ENCODE data around the gene HSD3B7. TPM values are rescaled to one million over a fixed set of nuclear protein-coding genes. Genes with fewer than 3 reads are reported as not detected.
A peak's percentile ranks its signal among the peaks of the same experiment; 100 is the strongest.
"Not testable (repeated sequence)": the region's sequence is repeated elsewhere in the genome, so short reads cannot be mapped to it uniquely, and the experiment has no call there.

HSD3B7 gene
- under 1 TPM; 0.21 to 0.60 TPM for total RNA-seq
- total RNA-seq: 0.15 to 1.4 reads per million in 2 donors

GRCh38 chr16:30984669-30985400 lies at the start of gene HSD3B7:
HSD3B7 (plus strand) TSS chr16:30985207; CDS start chr16:30985659, 452 bp downstream.
- Mint-ChIP-seq H3K36me3 (ENCODE audit: low read depth) (peaks cover 11% of the 10 kb centered on the region), H3K4me3 (no peak within 1 kb of the TSS), H3K4me1 (peaks cover 5% of the 10 kb centered on the region), H3K27me3 (no peaks in the 10 kb centered on the region), H3K27ac (peak within 1 kb of the TSS; percentile 34)
- ATAC-seq: peak; percentile 79
- H3K9me3 ChIP-seq (ENCODE audit: control insufficient read depth, low read length, poor library complexity, severe bottlenecking): no peaks in the 10 kb centered on the region
- peak; percentile 65 to 81 (median 79) for DNase-seq

GRCh38 chr16:30937692-30938091 lies 47.3 kb upstream of the HSD3B7 start:
- no peaks in the 10 kb centered on the region for H3K27me3 Mint-ChIP-seq
- H3K9me3 ChIP-seq (ENCODE audit: control insufficient read depth, low read length, poor library complexity, severe bottlenecking): no peaks in the 10 kb centered on the region
- DNase-seq (no peak), ATAC-seq (no peak)
- peaks cover 2% of the 10 kb centered on the region for H3K36me3 Mint-ChIP-seq (ENCODE audit: low read depth)
- H3K4me3 Mint-ChIP-seq: no peak overlapping the region
- H3K4me1 Mint-ChIP-seq: peaks cover 30% of the 10 kb centered on the region
- peak overlapping the region; percentile 16 for H3K27ac Mint-ChIP-seq

- H3K4me1 Mint-ChIP-seq: peaks cover 31% of the 10 kb centered on the region
- not testable (repeated sequence) for H3K36me3 Mint-ChIP-seq (ENCODE audit: low read depth); H3K27ac Mint-ChIP-seq; H3K4me3 Mint-ChIP-seq; DNase-seq; H3K27me3 Mint-ChIP-seq; ATAC-seq; H3K9me3 ChIP-seq (ENCODE audit: control insufficient read depth, low read length, poor library complexity, severe bottlenecking)
Observed at GRCh38 chr16:30939571-30939970, 45.4 kb upstream of the HSD3B7 start.

GRCh38 chr16:30941600-30942425 lies 43.2 kb upstream of the HSD3B7 start:
- H3K4me1 Mint-ChIP-seq: peaks cover 26% of the 10 kb centered on the region
- H3K4me3 Mint-ChIP-seq: no peak overlapping the region
- H3K27ac Mint-ChIP-seq: peak overlapping the region; percentile 27
- H3K36me3 Mint-ChIP-seq (ENCODE audit: low read depth): no peaks in the 10 kb centered on the region
- peak; percentile 41 to 43 (median 43) for DNase-seq
- no peaks in the 10 kb centered on the region for H3K27me3 Mint-ChIP-seq
- peak; percentile 97 for ATAC-seq
- H3K9me3 ChIP-seq (ENCODE audit: control insufficient read depth, low read length, poor library complexity, severe bottlenecking): no peaks in the 10 kb centered on the region

- ATAC-seq (no peak), DNase-seq (no peak)
- Mint-ChIP-seq H3K27me3 (no peaks in the 10 kb centered on the region), H3K27ac (peak overlapping the region; percentile 27), H3K4me3 (no peak overlapping the region), H3K4me1 (peaks cover 26% of the 10 kb centered on the region), H3K36me3 (ENCODE audit: low read depth) (no peaks in the 10 kb centered on the region)
- no peaks in the 10 kb centered on the region for H3K9me3 ChIP-seq (ENCODE audit: control insufficient read depth, low read length, poor library complexity, severe bottlenecking)
Observed at GRCh38 chr16:30942426-30942806, 42.6 kb upstream of the HSD3B7 start.

- no peak for ATAC-seq
- H3K4me1 Mint-ChIP-seq: peaks cover 20% of the 10 kb centered on the region
Observed at GRCh38 chr16:30944352-30944751, 40.7 kb upstream of the HSD3B7 start.

GRCh38 chr16:30946671-30947540 lies 38.1 kb upstream of the HSD3B7 start:
- Mint-ChIP-seq H3K4me3 (no peak overlapping the region), H3K27me3 (no peaks in the 10 kb centered on the region), H3K36me3 (ENCODE audit: low read depth) (no peaks in the 10 kb centered on the region), H3K27ac (peak overlapping the region; percentile 75), H3K4me1 (peaks cover 27% of the 10 kb centered on the region)
- H3K9me3 ChIP-seq (ENCODE audit: control insufficient read depth, low read length, poor library complexity, severe bottlenecking): no peaks in the 10 kb centered on the region
- DNase-seq (no peak), ATAC-seq (no peak)

More at GRCh38 chr16:30944352-30944751, 40.7 kb upstream of the HSD3B7 start:
- no peaks in the 10 kb centered on the region for H3K36me3 Mint-ChIP-seq (ENCODE audit: low read depth)
- H3K4me3 Mint-ChIP-seq: no peak overlapping the region
- no peaks in the 10 kb centered on the region for H3K9me3 ChIP-seq (ENCODE audit: control insufficient read depth, low read length, poor library complexity, severe bottlenecking)
- H3K27me3 Mint-ChIP-seq: no peaks in the 10 kb centered on the region
- no peak overlapping the region for H3K27ac Mint-ChIP-seq
- DNase-seq: no peak

GRCh38 chr16:30947541-30947858 lies 37.5 kb upstream of the HSD3B7 start:
- Mint-ChIP-seq H3K4me3 (no peak overlapping the region), H3K4me1 (peaks cover 25% of the 10 kb centered on the region), H3K27ac (no peak overlapping the region), H3K36me3 (ENCODE audit: low read depth) (no peaks in the 10 kb centered on the region), H3K27me3 (no peaks in the 10 kb centered on the region)
- H3K9me3 ChIP-seq (ENCODE audit: control insufficient read depth, low read length, poor library complexity, severe bottlenecking): no peaks in the 10 kb centered on the region
- DNase-seq (no peak), ATAC-seq (no peak)

- H3K27me3 Mint-ChIP-seq: no peaks in the 10 kb centered on the region
- no peaks in the 10 kb centered on the region for H3K9me3 ChIP-seq (ENCODE audit: control insufficient read depth, low read length, poor library complexity, severe bottlenecking)
- ATAC-seq (peak; percentile 2), DNase-seq (no peak)
- peaks cover 23% of the 10 kb centered on the region for H3K4me1 Mint-ChIP-seq
- H3K4me3 Mint-ChIP-seq: no peak overlapping the region
- no peaks in the 10 kb centered on the region for H3K36me3 Mint-ChIP-seq (ENCODE audit: low read depth)
- H3K27ac Mint-ChIP-seq: no peak overlapping the region
Observed at GRCh38 chr16:30947859-30948666, 36.9 kb upstream of the HSD3B7 start.

- DNase-seq (peak in 1 of 3 donors; percentile 31), ATAC-seq (peak; percentile 69)
- H3K9me3 ChIP-seq (ENCODE audit: control insufficient read depth, low read length, poor library complexity, severe bottlenecking): no peaks in the 10 kb centered on the region
- H3K4me1 Mint-ChIP-seq: peaks cover 29% of the 10 kb centered on the region
- no peaks in the 10 kb centered on the region for H3K36me3 Mint-ChIP-seq (ENCODE audit: low read depth)
- peak within 1 kb of the TSS; percentile 94 for H3K4me3 Mint-ChIP-seq
- H3K27ac Mint-ChIP-seq: no peak within 1 kb of the TSS
- no peaks in the 10 kb centered on the region for H3K27me3 Mint-ChIP-seq
Observed at GRCh38 chr16:30948667-30949649, 36.0 kb upstream of the HSD3B7 start, which contains the start of gene ORAI3. ORAI3 (plus strand) TSS chr16:30949068; CDS start chr16:30949290, 222 bp downstream.

GRCh38 chr16:30949650-30950515 lies 35.1 kb upstream of the HSD3B7 start:
- no peaks in the 10 kb centered on the region for H3K9me3 ChIP-seq (ENCODE audit: control insufficient read depth, low read length, poor library complexity, severe bottlenecking)
- Mint-ChIP-seq H3K4me1 (peaks cover 29% of the 10 kb centered on the region), H3K27me3 (no peaks in the 10 kb centered on the region), H3K27ac (no peak overlapping the region), H3K4me3 (peak overlapping the region; percentile 94), H3K36me3 (ENCODE audit: low read depth) (no peaks in the 10 kb centered on the region)
- ATAC-seq (peak; percentile 47), DNase-seq (no peak)
